Astrocyte (in vitro differentiated cells and primary cell): Measurements from ENCODE around the gene GJA10. TPM values are rescaled to one million over a fixed set of nuclear protein-coding genes. Genes with fewer than 3 reads are reported as not detected.

ENCODE experiments used
- DNase-seq: peaks from one replicate; pipeline ENCODE4 v3.0.0-alpha.2; 2010; ENCODE audit warnings: low read depth
- FAIRE-seq: peaks from 2 replicates; lab custom pipeline; 2011; peaks lifted over from hg19 to GRCh38; lab: Jason Lieb, UNC
- H2AFZ ChIP-seq: 2 replicates; pipeline ENCODE4 v1.6.0; 2012; ENCODE audit warnings: low read depth, low read length, inconsistent platforms
- H3K27ac ChIP-seq: 2 replicates; pipeline ENCODE4 v1.5.1; 2011; ENCODE audit warnings: low read depth, low read length, inconsistent platforms
- H3K27me3 ChIP-seq: 2 replicates; pipeline ENCODE4 v1.6.0; 2011; ENCODE audit warnings: low read length, inconsistent platforms; ENCODE audit not compliant: insufficient read depth
- H3K36me3 ChIP-seq: 2 replicates; pipeline ENCODE4 v1.5.1; 2011; ENCODE audit warnings: low read length, inconsistent platforms; ENCODE audit not compliant: insufficient read depth
- H3K4me1 ChIP-seq: 2 replicates; pipeline ENCODE4 v1.5.1; 2011; ENCODE audit warnings: low read length, inconsistent platforms; ENCODE audit not compliant: insufficient read depth
- H3K4me2 ChIP-seq: 2 replicates; pipeline ENCODE4 v1.6.0; 2012; ENCODE audit warnings: low read length, inconsistent platforms
- H3K4me3 ChIP-seq: 2 replicates; pipeline ENCODE4 v1.5.1; 2011; ENCODE audit warnings: low read depth, mild to moderate bottlenecking, low read length, inconsistent platforms; ENCODE audit not compliant: insufficient read depth
- H3K79me2 ChIP-seq: 2 replicates; pipeline ENCODE4 v1.6.0; 2012; ENCODE audit warnings: mild to moderate bottlenecking, low read length, inconsistent platforms; ENCODE audit not compliant: insufficient read depth
- H3K9ac ChIP-seq: 2 replicates; pipeline ENCODE4 v1.6.0; 2012; ENCODE audit warnings: mild to moderate bottlenecking, low read length, inconsistent platforms
- H3K9me3 ChIP-seq: 2 replicates; pipeline ENCODE4 v1.5.1; 2012; ENCODE audit warnings: low read depth, mild to moderate bottlenecking, low read length, inconsistent platforms; ENCODE audit not compliant: insufficient read depth
- H4K20me1 ChIP-seq: 2 replicates; pipeline ENCODE4 v1.6.0; 2012; ENCODE audit warnings: low read length, inconsistent platforms; ENCODE audit not compliant: insufficient read depth
- H3K27ac Mint-ChIP-seq: one replicate; pipeline ENCODE4 v1.8.0; 2021; ENCODE audit warnings: mild to moderate bottlenecking, mixed read lengths; ENCODE audit not compliant: unreplicated experiment
- H3K27me3 Mint-ChIP-seq: one replicate; pipeline ENCODE4 v1.8.0; 2021; ENCODE audit warnings: low read depth, mixed read lengths; ENCODE audit not compliant: unreplicated experiment
- H3K36me3 Mint-ChIP-seq: one replicate; pipeline ENCODE4 v1.8.0; 2021; ENCODE audit warnings: low read depth, mixed read lengths; ENCODE audit not compliant: unreplicated experiment
- H3K4me1 Mint-ChIP-seq: one replicate; pipeline ENCODE4 v1.8.0; 2021; ENCODE audit warnings: low read depth, mixed read lengths; ENCODE audit not compliant: unreplicated experiment
- H3K4me3 Mint-ChIP-seq: one replicate; pipeline ENCODE4 v1.8.0; 2021; ENCODE audit warnings: mild to moderate bottlenecking, moderate library complexity, mixed read lengths; ENCODE audit not compliant: unreplicated experiment
- H3K9me3 Mint-ChIP-seq: one replicate; pipeline ENCODE4 v1.8.0; 2021; ENCODE audit warnings: mild to moderate bottlenecking, mixed read lengths; ENCODE audit not compliant: unreplicated experiment
- EZH2 ChIP-seq: IDR thresholded peaks from 2 replicates; pipeline ENCODE4 v1.6.1; 2012; ENCODE audit warnings: mild to moderate bottlenecking, low read length, inconsistent platforms; ENCODE audit not compliant: insufficient read depth
- total RNA-seq: library from RNA; stranded (reverse); gene quantifications from 2 replicates; pipeline ENCODE4 v1.2.1, GENCODE V29; 2021
- TF ChIP-seq, protein P1 (sequence below): IDR thresholded peaks from 2 replicates; pipeline ENCODE4 v1.5.1; 2011; ENCODE audit warnings: low read depth, mild to moderate bottlenecking, inconsistent platforms, low read length, moderate library complexity; ENCODE audit not compliant: insufficient read depth

The GJA10 gene
- total RNA-seq, 1 donor from 2014 or later: not detected

DNA sequence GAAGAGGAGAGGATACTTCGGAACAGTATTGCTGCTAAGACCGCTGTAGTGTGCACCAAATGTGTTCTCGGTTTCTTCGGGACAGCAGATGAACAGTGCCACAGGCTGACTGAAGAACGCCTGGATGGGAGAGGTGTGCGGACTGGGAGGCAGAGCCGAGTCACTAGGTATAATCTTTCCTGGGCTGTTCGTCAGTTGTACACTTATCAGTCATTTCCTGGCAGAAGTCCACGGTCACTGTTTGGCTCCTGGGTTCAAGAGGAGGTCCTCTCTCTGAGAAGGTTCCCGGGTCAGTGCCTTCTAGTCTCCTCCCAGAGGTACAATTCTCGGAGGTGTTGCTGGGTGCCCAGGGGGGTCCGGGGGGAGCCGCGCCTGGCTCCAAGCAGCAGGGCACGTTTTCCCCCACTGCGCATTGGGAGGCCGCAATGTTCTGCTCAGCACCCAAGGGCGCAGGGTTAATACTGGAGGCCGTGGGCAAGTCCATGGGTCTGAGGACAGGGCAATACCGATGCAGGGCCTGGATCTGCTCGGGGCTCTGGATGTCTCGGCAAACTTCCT lies 38.1 kb downstream of the GJA10 start:
- Mint-ChIP-seq H3K27ac (no peak overlapping the region), H3K4me3 (no peak overlapping the region), H3K9me3 (peaks cover 1% of the 10 kb centered on the region), H3K36me3 (peaks cover 14% of the 10 kb centered on the region), H3K4me1 (peaks cover 24% of the 10 kb centered on the region), H3K27me3 (no peaks in the 10 kb centered on the region)
- no peaks in the 10 kb centered on the region for H4K20me1 ChIP-seq
- no peak overlapping the region for H3K4me3 ChIP-seq
- H3K9me3 ChIP-seq: no peaks in the 10 kb centered on the region
- no peaks in the 10 kb centered on the region for H3K79me2 ChIP-seq
- no peaks in the 10 kb centered on the region for H3K27me3 ChIP-seq
- TF ChIP-seq, protein P1, sequence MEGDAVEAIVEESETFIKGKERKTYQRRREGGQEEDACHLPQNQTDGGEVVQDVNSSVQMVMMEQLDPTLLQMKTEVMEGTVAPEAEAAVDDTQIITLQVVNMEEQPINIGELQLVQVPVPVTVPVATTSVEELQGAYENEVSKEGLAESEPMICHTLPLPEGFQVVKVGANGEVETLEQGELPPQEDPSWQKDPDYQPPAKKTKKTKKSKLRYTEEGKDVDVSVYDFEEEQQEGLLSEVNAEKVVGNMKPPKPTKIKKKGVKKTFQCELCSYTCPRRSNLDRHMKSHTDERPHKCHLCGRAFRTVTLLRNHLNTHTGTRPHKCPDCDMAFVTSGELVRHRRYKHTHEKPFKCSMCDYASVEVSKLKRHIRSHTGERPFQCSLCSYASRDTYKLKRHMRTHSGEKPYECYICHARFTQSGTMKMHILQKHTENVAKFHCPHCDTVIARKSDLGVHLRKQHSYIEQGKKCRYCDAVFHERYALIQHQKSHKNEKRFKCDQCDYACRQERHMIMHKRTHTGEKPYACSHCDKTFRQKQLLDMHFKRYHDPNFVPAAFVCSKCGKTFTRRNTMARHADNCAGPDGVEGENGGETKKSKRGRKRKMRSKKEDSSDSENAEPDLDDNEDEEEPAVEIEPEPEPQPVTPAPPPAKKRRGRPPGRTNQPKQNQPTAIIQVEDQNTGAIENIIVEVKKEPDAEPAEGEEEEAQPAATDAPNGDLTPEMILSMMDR: no peak
- TF ChIP-seq EZH2: no peak
- no peak overlapping the region for H3K9ac ChIP-seq
- FAIRE-seq (no peak), DNase-seq (no peak)
- no peaks in the 10 kb centered on the region for H3K36me3 ChIP-seq
- peaks cover 19% of the 10 kb centered on the region for H3K4me1 ChIP-seq
- no peak overlapping the region for H2AFZ ChIP-seq
- no peak overlapping the region for H3K27ac ChIP-seq
- H3K4me2 ChIP-seq: no peak overlapping the region

DNA sequence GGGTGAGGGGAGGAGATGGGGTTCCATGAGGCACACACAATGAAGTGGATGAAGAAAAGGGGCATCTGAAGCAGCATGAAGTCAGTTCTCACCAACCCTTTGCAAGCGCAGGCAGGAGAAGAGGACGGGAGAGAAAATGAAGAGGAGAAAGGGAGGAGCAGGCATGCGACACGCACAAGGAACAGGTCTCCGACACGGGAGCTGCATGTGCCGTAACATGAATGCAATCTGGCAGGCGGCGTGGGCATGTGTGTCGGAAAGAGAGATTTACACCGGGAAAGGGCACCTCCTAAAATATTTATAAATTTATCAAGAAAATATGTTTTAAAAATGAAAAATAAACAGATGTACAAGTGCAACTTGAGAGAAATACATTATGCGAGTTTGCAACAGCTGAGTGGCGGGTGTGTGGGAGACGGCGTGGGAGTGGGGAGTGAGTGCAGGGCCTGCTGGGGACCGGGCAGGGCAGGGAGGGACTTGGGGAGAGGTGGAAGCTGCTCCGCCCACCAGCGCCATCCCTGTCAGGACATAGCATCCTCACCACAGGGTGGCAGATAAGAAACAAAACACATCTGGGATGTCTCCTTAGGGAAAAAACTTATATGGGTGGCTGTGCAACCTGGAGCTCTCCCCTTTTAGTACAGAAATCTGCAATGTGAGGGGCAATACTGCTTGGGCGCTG lies 40.6 kb downstream of the GJA10 start:
- Histone ChIP-seq H4K20me1 (no peaks in the 10 kb centered on the region), H3K4me1 (no peaks in the 10 kb centered on the region), H3K27me3 (no peaks in the 10 kb centered on the region), H3K4me3 (no peak overlapping the region), H3K27ac (no peak overlapping the region), H3K4me2 (no peak overlapping the region), H3K79me2 (no peaks in the 10 kb centered on the region), H2AFZ (no peak overlapping the region), H3K9ac (no peak overlapping the region), H3K36me3 (no peaks in the 10 kb centered on the region), H3K9me3 (no peaks in the 10 kb centered on the region)
- TF ChIP-seq EZH2: no peak
- TF ChIP-seq, protein P1: no peak
- DNase-seq (no peak), FAIRE-seq (no peak)
- Mint-ChIP-seq H3K4me3 (no peak overlapping the region), H3K27me3 (no peaks in the 10 kb centered on the region), H3K4me1 (peaks cover 2% of the 10 kb centered on the region), H3K9me3 (peaks cover 1% of the 10 kb centered on the region), H3K27ac (peak overlapping the region; percentile 79), H3K36me3 (peaks cover 14% of the 10 kb centered on the region)

DNA sequence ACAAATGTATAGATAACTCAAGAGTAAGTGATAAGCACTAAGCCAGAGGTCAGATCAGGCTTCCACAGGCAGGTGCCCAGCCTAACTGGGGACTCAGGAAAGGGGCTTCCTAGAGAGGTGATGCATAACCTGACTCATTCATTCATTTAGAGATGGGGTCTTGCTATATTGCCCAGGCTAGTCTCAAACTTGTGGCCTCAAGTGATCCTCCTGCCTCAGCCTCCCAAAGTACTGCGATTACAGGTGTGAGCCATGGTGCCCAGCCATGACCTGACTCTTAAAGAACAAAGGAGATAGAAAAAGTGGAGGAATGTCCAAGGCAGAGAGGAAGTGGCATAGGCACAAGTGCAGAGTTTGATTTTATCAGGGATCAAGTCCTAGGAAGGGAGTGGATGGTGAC lies 41.9 kb downstream of the GJA10 start:
- no peaks in the 10 kb centered on the region for H3K27me3 Mint-ChIP-seq
- TF ChIP-seq EZH2: no peak
- TF ChIP-seq, protein P1: no peak
- no peak overlapping the region for H3K27ac ChIP-seq
- no peak overlapping the region for H3K4me3 ChIP-seq
- no peak overlapping the region for H3K27ac Mint-ChIP-seq
- no peaks in the 10 kb centered on the region for H4K20me1 ChIP-seq
- H3K9me3 ChIP-seq: no peaks in the 10 kb centered on the region
- DNase-seq: no peak
- no peaks in the 10 kb centered on the region for H3K79me2 ChIP-seq
- H3K27me3 ChIP-seq: no peaks in the 10 kb centered on the region
- no peak for FAIRE-seq
- H3K4me2 ChIP-seq: no peak overlapping the region
- no peaks in the 10 kb centered on the region for H3K4me1 ChIP-seq
- no peak overlapping the region for H3K9ac ChIP-seq
- H3K9me3 Mint-ChIP-seq: peaks cover 1% of the 10 kb centered on the region
- peaks cover 16% of the 10 kb centered on the region for H3K36me3 Mint-ChIP-seq
- no peak overlapping the region for H2AFZ ChIP-seq
- peaks cover 8% of the 10 kb centered on the region for H3K4me1 Mint-ChIP-seq
- H3K4me3 Mint-ChIP-seq: no peak overlapping the region
- no peaks in the 10 kb centered on the region for H3K36me3 ChIP-seq
